Gastrocnemius medialis (tissue), 4 donors: ENCODE results near the gene PLS1. TPM values are rescaled to one million over a fixed set of nuclear protein-coding genes. Genes with fewer than 3 reads are reported as not detected.
"Not testable (repeated sequence)": the region's sequence is repeated elsewhere in the genome, so short reads cannot be mapped to it uniquely, and the experiment has no call there.

Experiments
- ATAC-seq, 2 donors: fragments of 150-250 bp; one replicate each; pipeline ENCODE4 v1.9.1; 2016
- DNase-seq, 2 donors: peaks; one replicate each; pipeline ENCODE4 v3.0.0-alpha.2; 2019
- H3K27ac ChIP-seq, 4 donors: fragments of 200-600 bp; sonication (generic); 1 replicate in 1 of 4; 2 replicates in 3 of 4; pipeline ENCODE4 v1.5.1; 2016 to 2018; ENCODE audit warnings: mild to moderate bottlenecking in 2 of 4, moderate library complexity in 1 of 4
- H3K27me3 ChIP-seq, 3 donors: fragments of 200-600 bp; sonication (generic) in 2 of 3; 1 replicate in 1 of 3; 2 replicates in 2 of 3; pipeline versions ENCODE4 v1.5.1 to v1.6.0; 2016 to 2019; ENCODE audit warnings: mild to moderate bottlenecking in 1 of 3, moderate library complexity in 1 of 3
- H3K36me3 ChIP-seq, 2 donors: fragments of 200-600 bp; sonication (generic) in 1 of 2; one replicate each; pipeline ENCODE4 v1.5.1; 2017 to 2018
- H3K4me1 ChIP-seq, 2 donors: fragments of 200-600 bp; sonication (generic) in 1 of 2; one replicate each; pipeline ENCODE4 v1.5.1; 2016 to 2017; ENCODE audit warnings: mild to moderate bottlenecking in 2 of 2
- H3K4me3 ChIP-seq, 4 donors: fragments of 200-600 bp; sonication (generic) in 3 of 4; 1 replicate in 1 of 4; 2 replicates in 3 of 4; pipeline ENCODE4 v1.5.1; 2016 to 2019; ENCODE audit warnings: mild to moderate bottlenecking in 2 of 4
- H3K9me3 ChIP-seq, 3 donors: fragments of 200-600 bp; sonication (generic) in 2 of 3; 1 replicate in 1 of 3; 2 replicates in 2 of 3; pipeline ENCODE4 v1.5.1; 2016 to 2019
- CTCF ChIP-seq, 5 experiments: fragments of 450-650 bp in 3 of 5; fragments of 200-600 bp in 2 of 5; sonication (generic) in 2 of 5; IDR thresholded peaks in 4 of 5; conservative IDR thresholded peaks in 1 of 5; 1 replicate in 4 of 5; 2 replicates in 1 of 5; pipeline ENCODE4 v1.5.1; 2016 to 2019; ENCODE audit warnings: antibody characterized with exemption in 5 of 5, mild to moderate bottlenecking in 3 of 5, moderate library complexity in 3 of 5
- POLR2A ChIP-seq, 2 donors: fragments of 450-650 bp; IDR thresholded peaks; one replicate each; pipeline ENCODE4 v1.6.1; 2017; ENCODE audit warnings: antibody characterized with exemption in 2 of 2, mild to moderate bottlenecking in 2 of 2, moderate library complexity in 2 of 2
- in situ Hi-C, 4 donors: fragments of 200-750 bp; cut with MboI; loops; one replicate each; pipeline versions ENCODE4 v1.15.0 to v1.8.0; 2017; ENCODE audit warnings: low sequenced_read_pairs in 4 of 4
- intact Hi-C: fragments of 100-400 bp; cut with DNase I; formaldehyde crosslinking; loops from one replicate; pipeline ENCODE4 v1.15.1; 2023; ENCODE audit warnings: low total_unique reads
- total RNA-seq, 4 donors: library from RNA; depleted of rRNA; stranded (reverse); fragments of >200 nt; gene quantifications; one replicate each; pipeline versions ENCODE4 v1.1.0 to v1.2.3, GENCODE V29; 2016

PLS1 gene
- total RNA-seq, 4 donors from 2014 or later = 0.65 to 5.4 (median 0.94) TPM

GRCh38 chr3:142734834-142735233, 138.6 kb downstream of the PLS1 start:
- H3K4me1 ChIP-seq = no peaks in the 10 kb centered on the region
- DNase-seq (no peak), ATAC-seq (no peak)
- in situ Hi-C loops = no loop called here
- intact Hi-C loops = no loop called here
- H3K36me3 ChIP-seq = no peaks in the 10 kb centered on the region
- H3K4me3 ChIP-seq = no peak overlapping the region
- no peaks in the 10 kb centered on the region for H3K9me3 ChIP-seq
- H3K27ac ChIP-seq = no peak overlapping the region
- H3K27me3 ChIP-seq = no peaks in the 10 kb centered on the region
- TF ChIP-seq POLR2A (IDR thresholded peaks at IDR 0.05) (no peak), CTCF (IDR thresholded peaks at IDR 0.05 in 4 of 5, conservative IDR thresholded peaks at IDR 0.05 in 1 of 5) (no peak)

GRCh38 chr3:142735462-142735861, 139.3 kb downstream of the PLS1 start:
- intact Hi-C loops (no loop called here), in situ Hi-C loops (no loop called here)
- ATAC-seq (no peak), DNase-seq (no peak)
- Histone ChIP-seq H3K27me3 (no peaks in the 10 kb centered on the region), H3K4me3 (no peak overlapping the region), H3K9me3 (no peaks in the 10 kb centered on the region), H3K4me1 (no peaks in the 10 kb centered on the region), H3K27ac (no peak overlapping the region), H3K36me3 (no peaks in the 10 kb centered on the region)
- no peak for TF ChIP-seq CTCF (IDR thresholded peaks at IDR 0.05 in 4 of 5, conservative IDR thresholded peaks at IDR 0.05 in 1 of 5)
- no peak for TF ChIP-seq POLR2A (IDR thresholded peaks at IDR 0.05)

GRCh38 chr3:142738396-142738795, 142.2 kb downstream of the PLS1 start:
- no peaks in the 10 kb centered on the region for H3K27me3 ChIP-seq
- TF ChIP-seq CTCF (IDR thresholded peaks at IDR 0.05 in 4 of 5, conservative IDR thresholded peaks at IDR 0.05 in 1 of 5) (no peak), POLR2A (IDR thresholded peaks at IDR 0.05) (no peak)
- DNase-seq (no peak), ATAC-seq (no peak)
- in situ Hi-C loops (no loop called here), intact Hi-C loops (no loop called here)
- no peak overlapping the region for H3K4me3 ChIP-seq
- H3K27ac ChIP-seq = no peak overlapping the region
- no peaks in the 10 kb centered on the region for H3K4me1 ChIP-seq
- H3K9me3 ChIP-seq = no peaks in the 10 kb centered on the region
- H3K36me3 ChIP-seq = no peaks in the 10 kb centered on the region

- TF ChIP-seq CTCF (IDR thresholded peaks at IDR 0.05 in 4 of 5, conservative IDR thresholded peaks at IDR 0.05 in 1 of 5) (no peak), POLR2A (IDR thresholded peaks at IDR 0.05) (no peak)
- in situ Hi-C loops = no loop called here
- ATAC-seq = no peak
Measured at GRCh38 chr3:142746646-142747045, 150.5 kb downstream of the PLS1 start.

GRCh38 chr3:142750531-142750930, 154.3 kb downstream of the PLS1 start:
- H3K4me3 ChIP-seq, H3K9me3 ChIP-seq, H3K27ac ChIP-seq, intact Hi-C loops, DNase-seq, in situ Hi-C loops, H3K36me3 ChIP-seq, ATAC-seq, H3K27me3 ChIP-seq, H3K4me1 ChIP-seq: not testable (repeated sequence)

More at GRCh38 chr3:142746646-142747045, 150.5 kb downstream of the PLS1 start:
- Histone ChIP-seq H3K36me3 (no peaks in the 10 kb centered on the region), H3K9me3 (no peaks in the 10 kb centered on the region), H3K27me3 (no peaks in the 10 kb centered on the region), H3K27ac (no peak overlapping the region), H3K4me1 (no peaks in the 10 kb centered on the region), H3K4me3 (no peak overlapping the region)
- DNase-seq = no peak
- intact Hi-C loops = no loop called here

- H3K4me3 ChIP-seq, intact Hi-C loops, H3K4me1 ChIP-seq, H3K9me3 ChIP-seq, in situ Hi-C loops, H3K27ac ChIP-seq, H3K36me3 ChIP-seq, H3K27me3 ChIP-seq, DNase-seq, ATAC-seq: not testable (repeated sequence)
Measured at GRCh38 chr3:142752605-142753004, 156.4 kb downstream of the PLS1 start.
